Measurements from ENCODE around the gene PDZD2. TPM values are rescaled to one million over a fixed set of nuclear protein-coding genes. Genes with fewer than 3 reads are reported as not detected.

Gene PDZD2
- total and polyA plus RNA-seq, 3 donors from 2014 or later = 47.3 to 89.1 (median 83.9) TPM

- Histone ChIP-seq H3K4me1 (peaks cover 12% of the 10 kb centered on the region), H3K9me3 (no peaks in the 10 kb centered on the region), H3K27me3 (no peaks in the 10 kb centered on the region), H3K27ac (no peak overlapping the region), H3K36me3 (ENCODE audit: low read depth, missing control alignments) (no peaks in the 10 kb centered on the region), H3K4me3 (no peak overlapping the region)
- whole genome bisulfite sequencing, 2 donors = 76 to 80% methylated on average over 6 of the region's 6 CpGs
- intact Hi-C loops (cut with DNase I; ENCODE audit: low total_unique reads) = no loop called here
- no peak for DNase-seq
- no peak for TF ChIP-seq POLR2A (IDR thresholded peaks at IDR 0.05)
Measured at GRCh38 chr5:32123889-32124676, 485.2 kb downstream of the PDZD2 start.

GRCh38 chr5:32126691-32127090, 487.8 kb downstream of the PDZD2 start:
- peaks cover 12% of the 10 kb centered on the region for H3K4me1 ChIP-seq
- H3K36me3 ChIP-seq (ENCODE audit: low read depth, missing control alignments) = no peaks in the 10 kb centered on the region
- no peaks in the 10 kb centered on the region for H3K27me3 ChIP-seq
- intact Hi-C loops (cut with DNase I; ENCODE audit: low total_unique reads) = no loop called here
- H3K4me3 ChIP-seq = no peak overlapping the region
- no peak for DNase-seq
- no peak overlapping the region for H3K27ac ChIP-seq
- no peaks in the 10 kb centered on the region for H3K9me3 ChIP-seq
- no peak for TF ChIP-seq CTCF (IDR thresholded peaks at IDR 0.05)
- no peak for TF ChIP-seq POLR2A (IDR thresholded peaks at IDR 0.05)
- WGBS, 2 donors = 33 to 50% methylated on average over 1 of the region's 1 CpG

GRCh38 chr5:32127711-32128110, 488.8 kb downstream of the PDZD2 start:
- intact Hi-C loops (cut with DNase I; ENCODE audit: low total_unique reads) = no loop called here
- DNase-seq = no peak
- Histone ChIP-seq H3K27me3 (no peaks in the 10 kb centered on the region), H3K27ac (no peak overlapping the region), H3K4me3 (no peak overlapping the region), H3K4me1 (peaks cover 12% of the 10 kb centered on the region), H3K9me3 (no peaks in the 10 kb centered on the region), H3K36me3 (ENCODE audit: low read depth, missing control alignments) (no peaks in the 10 kb centered on the region)
- no peak for TF ChIP-seq POLR2A (IDR thresholded peaks at IDR 0.05)
- no peak for TF ChIP-seq CTCF (IDR thresholded peaks at IDR 0.05)
- 76 to 79% methylated on average over 3 of the region's 3 CpGs for WGBS, 2 donors

- no peaks in the 10 kb centered on the region for H3K4me1 ChIP-seq
- no peaks in the 10 kb centered on the region for H3K9me3 ChIP-seq
- no peaks in the 10 kb centered on the region for H3K36me3 ChIP-seq (ENCODE audit: low read depth, missing control alignments)
- no peak for DNase-seq
- no peak overlapping the region for H3K4me3 ChIP-seq
- intact Hi-C loops (cut with DNase I; ENCODE audit: low total_unique reads) = no loop called here
- TF ChIP-seq CTCF (IDR thresholded peaks at IDR 0.05) (no peak), POLR2A (IDR thresholded peaks at IDR 0.05) (no peak)
- H3K27me3 ChIP-seq = no peaks in the 10 kb centered on the region
- WGBS, 2 donors = 71 to 78% methylated on average over 7 of the region's 7 CpGs
- H3K27ac ChIP-seq = no peak overlapping the region
Measured at GRCh38 chr5:32129074-32129598, 490.2 kb downstream of the PDZD2 start.

GRCh38 chr5:32130865-32131264, 491.9 kb downstream of the PDZD2 start:
- Histone ChIP-seq H3K9me3 (no peaks in the 10 kb centered on the region), H3K27me3 (no peaks in the 10 kb centered on the region), H3K27ac (no peak overlapping the region), H3K4me3 (no peak overlapping the region), H3K36me3 (ENCODE audit: low read depth, missing control alignments) (no peaks in the 10 kb centered on the region), H3K4me1 (no peaks in the 10 kb centered on the region)
- TF ChIP-seq CTCF (IDR thresholded peaks at IDR 0.05) = no peak
- intact Hi-C loops (cut with DNase I; ENCODE audit: low total_unique reads) = no loop called here
- 70 to 85% methylated on average over 3 of the region's 3 CpGs for WGBS, 2 donors
- no peak for DNase-seq

All from testis (tissue), 3 donors.